ENCODE data around the gene PLEK. TPM values are rescaled to one million over a fixed set of nuclear protein-coding genes. Genes with fewer than 3 reads are reported as not detected.
"Not testable (repeated sequence)": the region's sequence is repeated elsewhere in the genome, so short reads cannot be mapped to it uniquely, and the experiment has no call there.

The PLEK gene
- total RNA-seq, 1 experiment from 2014 or later, result not detected

DNA sequence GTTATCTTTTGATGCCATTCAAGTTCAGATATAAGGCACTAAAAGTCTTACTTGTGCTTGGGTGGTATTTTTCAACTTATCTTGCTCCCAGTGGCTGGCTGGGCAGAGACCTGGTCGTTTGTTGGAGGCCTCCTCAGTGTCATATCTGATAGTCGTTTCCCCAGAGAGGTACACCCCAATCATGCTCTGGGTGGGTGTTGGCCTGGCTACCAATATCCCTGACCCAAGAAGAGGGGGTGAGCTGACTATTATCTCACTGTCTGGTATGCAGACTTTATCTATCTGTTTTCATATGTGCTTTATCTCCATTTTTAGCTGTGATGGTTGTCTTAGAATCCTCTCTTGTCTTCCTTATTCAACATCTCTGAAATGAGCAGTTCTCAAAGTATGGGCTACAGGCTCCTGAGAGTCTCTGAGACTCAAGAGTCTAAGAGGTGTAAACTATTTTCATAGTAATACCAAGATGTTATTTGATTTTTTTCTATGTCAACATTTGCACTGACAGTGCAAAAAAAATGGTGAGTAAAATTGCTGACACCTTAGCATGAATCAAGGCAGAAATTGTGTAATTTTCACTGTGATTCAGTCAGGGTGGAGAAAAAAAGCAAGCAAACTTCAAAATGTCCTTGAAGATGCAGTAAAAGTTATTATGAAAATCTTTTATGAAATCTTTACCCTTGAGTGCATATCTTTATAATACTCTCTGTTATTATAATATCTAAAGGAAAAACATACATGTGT, 12.3 kb upstream of the PLEK start:
- no peak for DNase-seq (ENCODE audit: low spot score)

DNA sequence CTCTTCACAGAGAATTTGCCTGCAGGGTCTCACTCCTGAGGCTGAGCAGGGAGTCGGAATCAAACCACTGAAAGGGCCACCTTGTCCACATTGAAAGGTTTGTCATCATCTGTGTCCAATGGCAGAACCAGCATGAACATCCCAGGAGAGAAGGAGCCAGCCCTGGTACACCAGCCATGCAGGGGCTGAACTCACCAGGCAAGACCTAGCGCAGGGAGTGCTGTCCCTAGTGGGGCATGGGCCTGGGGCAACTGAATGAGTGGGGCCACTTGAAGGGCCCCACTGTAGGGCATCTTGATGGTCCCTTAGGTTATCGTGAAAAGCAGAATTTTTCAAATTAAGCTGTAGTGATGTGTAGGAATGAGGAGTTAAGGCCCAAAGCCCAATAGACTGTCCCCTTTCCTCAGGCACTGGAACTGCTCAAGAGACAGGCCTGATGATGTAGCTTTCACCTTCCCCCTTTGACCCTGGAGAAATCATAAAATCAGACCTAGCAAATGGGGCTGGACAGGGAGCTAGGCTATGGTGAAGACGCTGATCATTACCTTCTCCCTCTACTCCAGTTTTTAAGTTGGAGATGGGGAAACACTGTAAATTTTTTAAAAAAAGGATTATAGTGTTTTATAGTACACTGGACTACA, 8.4 kb upstream of the PLEK start:
- DNase-seq (ENCODE audit: low spot score), result no peak

- peak; percentile 52 for DNase-seq (ENCODE audit: low spot score)
These were observed 7.3 kb upstream of the PLEK start for GRCh38 chr2:68357605-68358337.

GRCh38 chr2:68359889-68360288, 5.2 kb upstream of the PLEK start:
- no peak for DNase-seq (ENCODE audit: low spot score)

- DNase-seq (ENCODE audit: low spot score), result peak; percentile 81
These were observed 3.0 kb upstream of the PLEK start for GRCh38 chr2:68362069-68362468.

GRCh38 chr2:68362749-68363148, 2.3 kb upstream of the PLEK start:
- no peak for DNase-seq (ENCODE audit: low spot score)

DNA sequence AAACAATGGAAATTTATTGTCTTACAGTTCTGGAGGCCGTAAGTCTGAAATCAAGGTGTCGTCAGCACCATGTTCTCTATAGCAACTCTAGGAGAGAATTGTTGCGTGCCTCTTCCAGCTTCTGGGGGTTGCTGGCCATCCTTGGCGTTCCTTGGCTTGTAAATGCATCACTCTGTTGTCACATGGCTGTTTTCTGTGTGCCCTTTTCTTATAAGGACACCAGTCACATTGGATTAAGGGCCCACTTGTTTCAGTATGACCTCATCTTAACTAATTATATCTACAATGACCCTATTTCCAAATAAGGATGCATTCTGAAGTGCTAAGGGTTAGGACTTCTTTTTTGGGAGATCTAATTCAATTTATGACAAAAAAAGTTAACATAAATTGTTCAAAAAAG, 1.4 kb upstream of the PLEK start:
- DNase-seq (ENCODE audit: low spot score), result no peak

DNA sequence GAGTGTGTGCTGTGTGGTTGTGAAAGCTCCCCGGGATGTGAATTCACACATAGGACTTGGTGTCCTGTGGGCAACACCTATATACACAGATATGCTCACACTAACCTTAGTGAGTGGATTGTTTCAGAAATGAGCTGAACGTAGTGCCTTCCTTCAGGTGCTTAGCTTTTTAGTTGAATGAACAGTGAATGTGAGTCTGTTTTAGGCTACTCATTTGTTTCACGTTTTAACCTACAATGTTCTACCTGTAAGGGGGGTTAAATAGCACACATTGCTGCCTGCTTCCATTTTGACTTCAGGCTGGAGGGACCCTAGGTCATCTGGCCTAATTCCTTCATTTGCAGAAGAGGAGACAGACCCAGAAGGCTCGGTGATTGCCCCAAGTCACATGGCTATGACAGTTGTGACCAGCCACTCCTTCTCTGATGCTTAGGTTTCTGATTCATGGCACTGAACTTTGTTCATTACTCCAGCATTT, 1.0 kb downstream of the PLEK start:
- no peak for DNase-seq (ENCODE audit: low spot score)

GRCh38 chr2:68367953-68368653, 3.0 kb downstream of the PLEK start:
- no peak for DNase-seq (ENCODE audit: low spot score)

GRCh38 chr2:68368654-68369336, 3.7 kb downstream of the PLEK start:
- DNase-seq (ENCODE audit: low spot score), result peak; percentile 56

- DNase-seq (ENCODE audit: low spot score), result no peak
These were observed 4.3 kb downstream of the PLEK start for GRCh38 chr2:68369337-68369734.

- no peak for DNase-seq (ENCODE audit: low spot score)
These were observed 6.1 kb downstream of the PLEK start for GRCh38 chr2:68371138-68371537.

GRCh38 chr2:68371581-68371980, 6.5 kb downstream of the PLEK start:
- DNase-seq (ENCODE audit: low spot score), result no peak

- DNase-seq (ENCODE audit: low spot score), result no peak
These were observed 7.4 kb downstream of the PLEK start for GRCh38 chr2:68372485-68372884.

- DNase-seq (ENCODE audit: low spot score), result no peak
These were observed 9.1 kb downstream of the PLEK start for GRCh38 chr2:68374184-68374583.

DNA sequence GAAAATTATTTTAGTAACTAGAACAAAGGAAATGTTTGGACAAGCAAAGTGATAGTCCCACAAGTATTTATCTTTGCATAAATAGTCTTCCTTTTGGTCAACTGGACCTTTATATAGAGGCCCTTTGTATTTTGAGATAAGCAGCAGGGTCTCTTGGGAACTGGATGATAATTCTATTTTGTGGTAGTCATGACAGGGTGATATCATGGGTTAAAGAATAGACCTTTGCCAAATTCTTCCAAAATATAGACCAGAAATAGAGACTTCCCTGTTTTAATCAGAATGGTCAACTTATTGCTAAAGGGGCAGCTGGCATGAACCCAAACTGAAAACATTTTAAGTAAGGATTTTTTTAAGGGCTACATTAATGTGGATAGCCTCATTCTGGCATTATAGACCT, 10.5 kb downstream of the PLEK start:
- DNase-seq (ENCODE audit: low spot score), result no peak

GRCh38 chr2:68377137-68377780, 12.2 kb downstream of the PLEK start:
- no peak for DNase-seq (ENCODE audit: low spot score)

DNA sequence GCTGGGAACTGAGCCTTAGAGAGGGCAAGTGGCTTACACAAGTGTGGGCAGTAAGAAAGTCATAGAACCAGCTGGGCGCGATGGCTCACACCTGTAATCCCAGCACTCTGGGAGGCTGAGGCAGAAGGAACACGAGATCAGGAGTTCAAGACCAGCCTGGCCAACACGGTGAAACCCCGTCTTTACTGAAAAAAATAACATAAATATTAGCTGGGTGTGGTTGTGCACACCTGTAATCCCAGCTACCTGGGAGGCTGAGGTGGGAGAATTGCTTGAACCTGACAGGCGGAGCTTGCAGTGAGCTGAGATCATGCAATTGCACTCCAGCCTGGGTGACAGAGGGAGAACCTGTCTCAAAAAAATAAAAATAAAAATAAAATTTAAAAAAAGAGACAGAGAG, 13.7 kb downstream of the PLEK start:
- DNase-seq (ENCODE audit: low spot score), result not testable (repeated sequence)

DNA sequence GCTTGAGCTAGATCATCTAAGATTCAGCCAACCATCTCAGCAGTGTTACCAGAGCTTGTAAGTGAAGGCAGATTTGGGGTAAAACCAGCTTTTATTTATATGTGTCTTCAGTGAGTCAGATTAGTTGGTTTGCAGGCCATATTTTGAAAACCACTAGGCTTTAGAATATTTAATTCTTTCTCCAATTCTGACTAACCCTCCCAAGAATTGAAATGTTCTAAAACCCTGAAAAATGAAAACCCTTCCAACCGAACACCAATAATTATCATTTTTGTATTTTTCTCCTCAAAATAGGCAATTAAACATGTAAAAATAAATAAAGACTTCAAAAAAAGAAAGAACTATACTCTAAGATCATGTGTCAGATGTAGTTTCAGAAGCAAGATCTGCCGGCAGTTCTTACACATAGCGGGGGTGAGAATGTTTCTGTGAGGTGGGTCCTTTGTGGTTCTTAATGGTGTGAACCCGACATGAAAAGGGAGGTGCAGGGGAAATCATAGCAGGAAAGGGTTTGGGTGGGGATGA, 14.2 kb downstream of the PLEK start:
- no peak for DNase-seq (ENCODE audit: low spot score)

DNA sequence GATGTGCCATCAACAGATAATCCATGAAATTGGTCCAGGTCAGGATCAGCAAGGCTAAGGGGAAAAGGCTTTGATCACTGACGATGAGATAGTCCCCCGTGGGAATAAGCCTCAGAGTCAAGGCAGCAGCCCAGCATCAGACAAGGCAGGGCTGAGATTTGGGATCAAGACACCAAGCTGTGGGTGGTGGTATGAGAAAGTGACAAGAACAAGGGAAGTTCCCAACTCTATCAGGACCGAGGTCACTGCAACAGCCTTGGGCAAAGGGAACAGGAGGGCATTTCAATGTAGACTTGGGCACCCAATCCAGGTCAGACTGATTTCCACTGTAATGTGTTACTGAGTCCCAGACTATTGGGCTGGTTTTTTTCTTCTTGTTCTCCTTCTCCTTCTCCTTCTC, 18.7 kb downstream of the PLEK start:
- DNase-seq (ENCODE audit: low spot score), result no peak
